ENCODE data around the gene TRIM69. TPM values are rescaled to one million over a fixed set of nuclear protein-coding genes. Genes with fewer than 3 reads are reported as not detected.

TRIM69 gene
- 4.0 and 5.4 TPM in 2 replicates for total RNA-seq

GRCh38 chr15:44736181-44736765 lies at the start of gene TRIM69:
Gene TRIM69 (plus strand): TSS chr15:44736528. CDS start chr15:44736705, 177 bp downstream.

GRCh38 chr15:44711096-44711742 lies 25.1 kb upstream of the TRIM69 start, which contains the start of the genes B2M and PATL2:
Gene B2M (plus strand): TSS chr15:44711517. CDS start chr15:44711547, 30 bp downstream.
Gene PATL2 (minus strand): TSS chr15:44711323. CDS start chr15:44676490, 34,833 bp downstream.

Other genes with a start within 250 kb of the TRIM69 start
- 29.3 and 38.0 TPM in 2 replicates for gene EIF3J, start 199.4 kb upstream of the TRIM69 start, total RNA-seq
- gene SPG11, start 72.9 kb upstream of the TRIM69 start, total RNA-seq: 23.3 and 40.1 TPM in 2 replicates
- not detected in 2 replicates for gene PATL2, start 25.2 kb upstream of the TRIM69 start, total RNA-seq
- 1,811 and 2,405 TPM in 2 replicates for gene B2M, start 25.0 kb upstream of the TRIM69 start, total RNA-seq
- not detected in 2 replicates for gene TERB2, start 220.2 kb downstream of the TRIM69 start, total RNA-seq

Measured in pericardium fibroblast (primary cell).